Osteocyte (in vitro differentiated cells): ENCODE measurements around the gene ALDH1L2. TPM values are rescaled to one million over a fixed set of nuclear protein-coding genes. Genes with fewer than 3 reads are reported as not detected.
"Not testable (repeated sequence)": the region's sequence is repeated elsewhere in the genome, so short reads cannot be mapped to it uniquely, and the experiment has no call there.

Experiments
- DNase-seq: peaks from one replicate; pipeline ENCODE4 v3.0.0; 2021; ENCODE audit warnings: mixed read lengths; ENCODE audit not compliant: unreplicated experiment; ENCODE audit errors: extremely low spot score
- H3K27ac Mint-ChIP-seq: one replicate; pipeline ENCODE4 v1.8.0; 2021; ENCODE audit warnings: mild to moderate bottlenecking, mixed read lengths; ENCODE audit not compliant: unreplicated experiment
- H3K27me3 Mint-ChIP-seq: one replicate; pipeline ENCODE4 v1.8.0; 2021; ENCODE audit warnings: mixed read lengths; ENCODE audit not compliant: unreplicated experiment
- H3K36me3 Mint-ChIP-seq: one replicate; pipeline ENCODE4 v1.8.0; 2021; ENCODE audit warnings: mixed read lengths; ENCODE audit not compliant: unreplicated experiment
- H3K4me1 Mint-ChIP-seq: one replicate; pipeline ENCODE4 v1.8.0; 2021; ENCODE audit warnings: mixed read lengths; ENCODE audit not compliant: unreplicated experiment
- H3K4me3 Mint-ChIP-seq: one replicate; pipeline ENCODE4 v1.8.0; 2021; ENCODE audit warnings: mild to moderate bottlenecking, moderate library complexity, mixed read lengths; ENCODE audit not compliant: unreplicated experiment
- H3K9me3 Mint-ChIP-seq: one replicate; pipeline ENCODE4 v1.8.0; 2021; ENCODE audit warnings: mixed read lengths; ENCODE audit not compliant: unreplicated experiment
- total RNA-seq: library from RNA; stranded (reverse); gene quantifications from 2 replicates; pipeline ENCODE4 v1.2.1, GENCODE V29; 2021
- TF ChIP-seq, protein P1 (sequence below): fragments of 200-600 bp; sonication (generic); IDR thresholded peaks from 2 replicates; pipeline ENCODE4 v1.5.0; 2021; ENCODE audit warnings: antibody characterized with exemption, mild to moderate bottlenecking, moderate library complexity

ALDH1L2 gene
- total RNA-seq, 1 donor from 2014 or later: 85.5 TPM

DNA sequence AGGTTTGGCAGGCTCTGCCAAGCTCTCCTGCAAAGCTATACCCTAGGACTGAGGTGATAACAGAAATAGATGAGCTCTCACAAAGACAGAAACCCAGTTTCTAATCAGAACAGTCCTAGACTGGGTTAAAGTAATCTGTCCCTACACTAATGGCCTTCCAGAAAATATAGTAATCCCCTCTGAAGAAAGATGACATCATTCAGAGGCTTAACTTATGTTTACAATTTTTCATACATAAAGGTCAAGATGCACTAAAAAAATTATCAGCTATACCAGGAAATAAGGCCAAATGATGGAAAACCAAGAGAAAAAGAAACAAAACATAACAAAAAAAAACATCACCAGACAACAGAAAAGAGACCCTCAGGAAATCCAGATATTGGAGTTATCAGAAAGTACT is 18.4 kb upstream of the ALDH1L2 start:
- H3K4me1 Mint-ChIP-seq: peaks cover 18% of the 10 kb centered on the region
- H3K27ac Mint-ChIP-seq: no peak overlapping the region
- DNase-seq: no peak
- TF ChIP-seq, protein P1, sequence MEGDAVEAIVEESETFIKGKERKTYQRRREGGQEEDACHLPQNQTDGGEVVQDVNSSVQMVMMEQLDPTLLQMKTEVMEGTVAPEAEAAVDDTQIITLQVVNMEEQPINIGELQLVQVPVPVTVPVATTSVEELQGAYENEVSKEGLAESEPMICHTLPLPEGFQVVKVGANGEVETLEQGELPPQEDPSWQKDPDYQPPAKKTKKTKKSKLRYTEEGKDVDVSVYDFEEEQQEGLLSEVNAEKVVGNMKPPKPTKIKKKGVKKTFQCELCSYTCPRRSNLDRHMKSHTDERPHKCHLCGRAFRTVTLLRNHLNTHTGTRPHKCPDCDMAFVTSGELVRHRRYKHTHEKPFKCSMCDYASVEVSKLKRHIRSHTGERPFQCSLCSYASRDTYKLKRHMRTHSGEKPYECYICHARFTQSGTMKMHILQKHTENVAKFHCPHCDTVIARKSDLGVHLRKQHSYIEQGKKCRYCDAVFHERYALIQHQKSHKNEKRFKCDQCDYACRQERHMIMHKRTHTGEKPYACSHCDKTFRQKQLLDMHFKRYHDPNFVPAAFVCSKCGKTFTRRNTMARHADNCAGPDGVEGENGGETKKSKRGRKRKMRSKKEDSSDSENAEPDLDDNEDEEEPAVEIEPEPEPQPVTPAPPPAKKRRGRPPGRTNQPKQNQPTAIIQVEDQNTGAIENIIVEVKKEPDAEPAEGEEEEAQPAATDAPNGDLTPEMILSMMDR: no peak
- H3K9me3 Mint-ChIP-seq: no peaks in the 10 kb centered on the region
- H3K36me3 Mint-ChIP-seq: no peaks in the 10 kb centered on the region
- H3K27me3 Mint-ChIP-seq: no peaks in the 10 kb centered on the region
- H3K4me3 Mint-ChIP-seq: no peak overlapping the region

DNA sequence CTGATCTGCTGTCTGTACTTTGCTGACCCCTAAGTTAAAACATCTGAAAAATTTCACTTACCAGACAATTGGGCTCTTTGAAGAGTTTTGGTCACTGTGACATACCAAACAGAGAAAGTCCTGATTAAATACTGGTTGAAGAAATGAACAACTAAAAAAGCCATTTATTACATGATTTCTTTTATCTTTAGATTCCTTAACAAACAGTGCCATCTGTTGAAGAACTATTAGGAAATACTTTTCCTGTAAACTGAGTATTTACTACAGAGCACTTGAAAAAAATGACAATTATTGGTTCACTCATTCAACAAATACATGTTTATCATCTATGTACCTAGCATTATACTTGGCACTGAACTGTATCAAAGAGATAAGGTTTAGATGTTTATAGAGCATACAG is 16.7 kb upstream of the ALDH1L2 start:
- Mint-ChIP-seq H3K36me3 (no peaks in the 10 kb centered on the region), H3K4me3 (no peak overlapping the region)

DNA sequence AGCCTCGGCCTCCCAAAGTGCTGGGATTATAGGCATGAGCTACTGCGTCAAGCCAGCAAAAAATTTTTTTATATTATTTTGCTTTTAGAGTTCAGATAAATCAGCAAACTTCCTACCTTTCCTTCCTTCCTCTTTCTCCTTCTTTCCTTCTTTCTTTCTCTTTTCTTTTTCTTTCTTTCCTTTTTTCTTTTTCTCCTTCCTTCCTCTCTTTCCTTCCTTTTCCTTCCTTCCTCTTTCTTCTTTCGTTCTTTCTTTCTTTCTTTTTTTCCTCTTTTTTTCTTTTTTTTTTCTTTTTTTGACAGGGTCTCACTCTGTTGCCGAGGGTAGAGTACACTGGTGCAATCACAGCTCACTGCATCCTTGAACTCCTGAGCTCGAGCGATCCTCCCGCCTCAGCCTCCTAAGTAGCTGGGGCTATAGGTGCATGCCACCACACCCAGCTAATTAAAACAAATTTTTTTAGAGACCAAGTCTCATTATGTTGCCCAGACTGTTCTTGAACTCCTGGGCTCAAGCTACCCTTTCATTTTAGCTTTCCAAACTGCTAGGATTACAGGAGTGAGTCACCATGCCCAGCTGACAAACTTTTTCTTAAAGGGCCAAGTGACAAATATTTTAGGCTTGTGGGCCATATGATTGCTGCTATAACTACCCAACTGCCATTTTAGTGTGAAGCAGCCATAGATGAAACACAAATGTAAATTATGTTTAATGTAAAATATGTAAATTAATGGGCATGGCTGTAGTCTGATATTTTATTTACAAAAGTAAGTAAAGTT is 16.1 kb upstream of the ALDH1L2 start:
- H3K4me3 Mint-ChIP-seq: no peak overlapping the region
- no peak for DNase-seq
- peaks cover 3% of the 10 kb centered on the region for H3K36me3 Mint-ChIP-seq
- TF ChIP-seq, protein P1: no peak
- peaks cover 4% of the 10 kb centered on the region for H3K9me3 Mint-ChIP-seq
- peak overlapping the region; percentile 75 for H3K27ac Mint-ChIP-seq
- no peaks in the 10 kb centered on the region for H3K27me3 Mint-ChIP-seq
- peaks cover 12% of the 10 kb centered on the region for H3K4me1 Mint-ChIP-seq

More for the DNA sequence above, 16.7 kb upstream of the ALDH1L2 start:
- no peak for DNase-seq
- H3K9me3 Mint-ChIP-seq: peaks cover 4% of the 10 kb centered on the region
- no peaks in the 10 kb centered on the region for H3K27me3 Mint-ChIP-seq
- TF ChIP-seq, protein P1: peak; percentile 53
- peak overlapping the region; percentile 15 for H3K27ac Mint-ChIP-seq
- H3K4me1 Mint-ChIP-seq: peaks cover 12% of the 10 kb centered on the region

DNA sequence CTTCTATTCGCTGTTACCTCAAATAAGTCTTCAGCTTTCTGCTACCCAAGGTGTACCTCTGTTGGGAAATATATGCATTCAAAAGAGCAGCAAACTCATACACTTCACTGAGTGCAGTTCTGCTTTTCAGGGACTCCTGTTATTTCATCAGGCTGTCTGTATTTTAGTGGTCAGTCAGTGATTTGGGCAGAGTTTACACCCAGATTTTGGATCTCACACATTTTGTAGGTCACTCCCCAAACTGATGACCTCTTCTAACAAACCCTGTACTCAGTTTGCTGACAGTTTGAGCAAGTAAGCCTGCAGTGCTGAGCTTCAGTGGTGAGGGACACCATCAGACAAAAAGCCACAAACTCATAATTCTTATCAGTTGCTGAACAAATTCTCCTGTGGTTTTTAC is 15.1 kb upstream of the ALDH1L2 start:
- Mint-ChIP-seq H3K36me3 (peaks cover 3% of the 10 kb centered on the region), H3K27ac (no peak overlapping the region), H3K27me3 (no peaks in the 10 kb centered on the region), H3K4me1 (peaks cover 12% of the 10 kb centered on the region), H3K9me3 (peaks cover 4% of the 10 kb centered on the region), H3K4me3 (no peak overlapping the region)
- TF ChIP-seq, protein P1: no peak
- DNase-seq: no peak

DNA sequence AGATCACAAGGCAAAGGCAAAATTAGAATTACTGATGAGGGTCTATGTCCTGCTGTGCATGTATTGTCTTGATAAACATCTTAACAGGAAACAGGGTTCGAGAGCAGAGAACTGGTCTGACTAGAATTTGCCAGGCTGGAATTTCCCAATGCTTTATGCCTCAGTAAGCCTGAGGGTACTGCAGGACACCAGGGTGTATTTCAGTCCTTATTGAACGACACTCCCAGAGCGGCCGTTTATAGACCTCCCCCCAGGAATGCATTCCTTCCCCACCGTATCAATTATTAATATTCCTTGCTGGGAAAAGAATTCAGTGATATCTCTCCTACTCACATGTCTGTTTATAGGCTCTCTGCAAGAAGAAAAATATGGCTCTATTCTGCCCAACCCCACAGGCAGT is 11.1 kb upstream of the ALDH1L2 start:
- H3K4me1 Mint-ChIP-seq, H3K27ac Mint-ChIP-seq, H3K4me3 Mint-ChIP-seq, DNase-seq, H3K36me3 Mint-ChIP-seq, H3K9me3 Mint-ChIP-seq: not testable (repeated sequence)
- peaks cover 23% of the 10 kb centered on the region for H3K27me3 Mint-ChIP-seq
